ENCODE results near the gene AKT3.
"Not testable (repeated sequence)": the region's sequence is repeated elsewhere in the genome, so short reads cannot be mapped to it uniquely, and the experiment has no call there.

AKT3 gene

GRCh38 chr1:243842978-243843511 lies 7.0 kb downstream of the AKT3 start:
- FAIRE-seq: no peak
- peak; percentile 43 for DNase-seq (ENCODE audit: insufficient read length, low spot score)

GRCh38 chr1:243842161-243842560 lies 7.9 kb downstream of the AKT3 start:
- FAIRE-seq (no peak), DNase-seq (ENCODE audit: insufficient read length, low spot score) (no peak)

- DNase-seq (ENCODE audit: insufficient read length, low spot score): no peak
- no peak for FAIRE-seq
Measured at GRCh38 chr1:243841507-243841906, 8.5 kb downstream of the AKT3 start.

- no peak for FAIRE-seq
- no peak for DNase-seq (ENCODE audit: insufficient read length, low spot score)
Measured at GRCh38 chr1:243837907-243838535, 12.0 kb downstream of the AKT3 start.

GRCh38 chr1:243834130-243834529 lies 15.9 kb downstream of the AKT3 start:
- DNase-seq (ENCODE audit: insufficient read length, low spot score): no peak
- FAIRE-seq: peak; percentile 81

GRCh38 chr1:243831463-243831862 lies 18.6 kb downstream of the AKT3 start:
- no peak for FAIRE-seq
- no peak for DNase-seq (ENCODE audit: insufficient read length, low spot score)

GRCh38 chr1:243827206-243827605 lies 22.8 kb downstream of the AKT3 start:
- FAIRE-seq (no peak), DNase-seq (ENCODE audit: insufficient read length, low spot score) (no peak)

GRCh38 chr1:243824907-243825306 lies 25.1 kb downstream of the AKT3 start:
- DNase-seq (ENCODE audit: insufficient read length, low spot score); FAIRE-seq: not testable (repeated sequence)

GRCh38 chr1:243821177-243821680 lies 28.8 kb downstream of the AKT3 start:
- DNase-seq (ENCODE audit: insufficient read length, low spot score) (no peak), FAIRE-seq (no peak)

GRCh38 chr1:243819438-243819839 lies 30.6 kb downstream of the AKT3 start:
- no peak for DNase-seq (ENCODE audit: insufficient read length, low spot score)
- FAIRE-seq: no peak

GRCh38 chr1:243818978-243819377 lies 31.1 kb downstream of the AKT3 start:
- no peak for FAIRE-seq

GRCh38 chr1:243814718-243815117 lies 35.3 kb downstream of the AKT3 start:
- FAIRE-seq: no peak
- no peak for DNase-seq (ENCODE audit: insufficient read length, low spot score)

More at GRCh38 chr1:243818978-243819377, 31.1 kb downstream of the AKT3 start:
- DNase-seq (ENCODE audit: insufficient read length, low spot score): no peak

GRCh38 chr1:243807346-243807745 lies 42.7 kb downstream of the AKT3 start:
- not testable (repeated sequence) for DNase-seq (ENCODE audit: insufficient read length, low spot score); FAIRE-seq

GRCh38 chr1:243806310-243806709 lies 43.7 kb downstream of the AKT3 start:
- FAIRE-seq: no peak
- no peak for DNase-seq (ENCODE audit: insufficient read length, low spot score)

GRCh38 chr1:243802736-243803135 lies 47.3 kb downstream of the AKT3 start:
- FAIRE-seq (no peak), DNase-seq (ENCODE audit: insufficient read length, low spot score) (no peak)

GRCh38 chr1:243801378-243801777 lies 48.7 kb downstream of the AKT3 start:
- FAIRE-seq: no peak

GRCh38 chr1:243799908-243800307 lies 50.1 kb downstream of the AKT3 start:
- FAIRE-seq: no peak
- DNase-seq (ENCODE audit: insufficient read length, low spot score): no peak

More at GRCh38 chr1:243801378-243801777, 48.7 kb downstream of the AKT3 start:
- DNase-seq (ENCODE audit: insufficient read length, low spot score): no peak

GRCh38 chr1:243798726-243799125 lies 51.3 kb downstream of the AKT3 start:
- DNase-seq (ENCODE audit: insufficient read length, low spot score): peak; percentile 67
- peak; percentile 51 for FAIRE-seq

GRCh38 chr1:243796016-243796415 lies 54.0 kb downstream of the AKT3 start:
- no peak for DNase-seq (ENCODE audit: insufficient read length, low spot score)
- no peak for FAIRE-seq

- FAIRE-seq (no peak), DNase-seq (ENCODE audit: insufficient read length, low spot score) (no peak)
Measured at GRCh38 chr1:243793298-243793697, 56.7 kb downstream of the AKT3 start.

- DNase-seq (ENCODE audit: insufficient read length, low spot score): no peak
- FAIRE-seq: no peak
Measured at GRCh38 chr1:243792891-243793290, 57.2 kb downstream of the AKT3 start.

- no peak for DNase-seq (ENCODE audit: insufficient read length, low spot score)
- FAIRE-seq: no peak
Measured at GRCh38 chr1:243792401-243792800, 57.6 kb downstream of the AKT3 start.

All from HTR-8/SVneo (cell line).